Activated CD4-positive, alpha-beta memory T cell treated with anti-CD3 and anti-CD28 coated beads, Interleukin-2, amount 10 ng/mL, durations not matched to agents 7 days and 5 days (primary cell): ENCODE measurements around the gene PRR15. TPM values are rescaled to one million over a fixed set of nuclear protein-coding genes. Genes with fewer than 3 reads are reported as not detected.

ENCODE experiments used
- CTCF ChIA-PET: fragments of 350-600 bp; sonication (Branson Sonifier 250); formaldehyde crosslinking; loops from one replicate; lab custom pipeline; 2021; ENCODE audit warnings: antibody characterized with exemption, inconsistent platforms; lab: Charles Lee
- POLR2A ChIA-PET: fragments of 350-600 bp; sonication (Branson Sonifier 250); formaldehyde crosslinking; loops from one replicate; lab custom pipeline; 2021; ENCODE audit warnings: antibody characterized with exemption; lab: Charles Lee
- DNase-seq: peaks from one replicate; pipeline ENCODE4 v3.0.0-alpha.2; 2020
- H3K27ac Mint-ChIP-seq: one replicate; pipeline ENCODE4 v1.8.0; 2021; ENCODE audit warnings: mild to moderate bottlenecking, mixed read lengths
- H3K27me3 Mint-ChIP-seq: one replicate; pipeline ENCODE4 v1.8.0; 2021; ENCODE audit warnings: mixed read lengths
- H3K36me3 Mint-ChIP-seq: one replicate; pipeline ENCODE4 v1.8.0; 2021; ENCODE audit warnings: low read depth, mixed read lengths
- H3K4me1 Mint-ChIP-seq: one replicate; pipeline ENCODE4 v1.8.0; 2021; ENCODE audit warnings: mixed read lengths
- H3K4me3 Mint-ChIP-seq: one replicate; pipeline ENCODE4 v1.8.0; 2021; ENCODE audit warnings: mild to moderate bottlenecking, mixed read lengths
- H3K9me3 Mint-ChIP-seq: one replicate; pipeline ENCODE4 v1.8.0; 2021; ENCODE audit warnings: mixed read lengths
- total RNA-seq, 2 experiments: library from RNA; stranded (reverse); gene quantifications; one replicate each; pipeline ENCODE4 v1.2.3, GENCODE V29; 2021

PRR15 gene
- total RNA-seq, 2 experiments from 2014 or later: not detected

DNA sequence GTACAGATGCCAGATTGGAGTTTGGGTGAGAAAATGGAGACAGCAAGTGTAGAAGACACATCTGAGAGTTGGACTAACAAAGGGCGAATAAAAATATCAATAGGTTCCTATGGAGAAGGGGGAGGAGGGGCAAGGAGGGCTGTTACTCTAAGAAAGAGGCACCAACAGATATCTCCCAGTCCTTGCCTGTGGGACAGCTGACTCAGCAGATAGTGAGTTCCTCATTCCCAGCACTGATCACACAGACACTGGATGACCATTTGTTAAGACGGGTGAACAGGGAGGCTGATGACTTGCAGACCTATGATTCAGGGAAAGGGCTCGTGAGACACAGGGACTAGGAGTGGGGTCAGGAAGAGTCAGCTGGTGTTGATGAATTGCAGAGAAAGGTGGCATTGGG is 5.7 kb upstream of the PRR15 start:
- no peaks in the 10 kb centered on the region for H3K4me1 Mint-ChIP-seq
- H3K27me3 Mint-ChIP-seq: peaks cover 32% of the 10 kb centered on the region
- POLR2A ChIA-PET: no interaction called here
- CTCF ChIA-PET: no interaction called here
- DNase-seq: no peak
- no peaks in the 10 kb centered on the region for H3K36me3 Mint-ChIP-seq
- H3K9me3 Mint-ChIP-seq: no peaks in the 10 kb centered on the region
- H3K27ac Mint-ChIP-seq: no peak overlapping the region
- no peak overlapping the region for H3K4me3 Mint-ChIP-seq

DNA sequence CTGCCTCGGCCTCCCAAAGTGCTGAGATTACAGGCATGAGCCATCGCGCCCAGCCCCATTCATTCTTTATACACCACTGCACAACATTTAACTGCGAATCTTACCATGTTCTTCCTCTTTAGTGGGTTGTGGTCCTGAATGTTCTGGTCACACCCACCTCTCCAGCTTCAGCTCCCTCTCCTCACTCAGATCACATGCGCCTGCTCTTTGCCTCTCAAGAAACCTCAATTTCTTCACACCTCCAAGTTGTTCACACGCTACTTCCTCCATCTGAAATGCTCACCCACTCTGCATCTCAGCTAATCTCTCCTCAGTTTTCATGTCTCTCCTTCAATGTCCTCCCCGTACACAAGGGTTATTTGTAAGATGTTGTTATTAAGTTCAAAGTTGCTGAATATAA is 2.4 kb upstream of the PRR15 start:
- ChIA-PET POLR2A (no interaction called here), CTCF (no interaction called here)
- Mint-ChIP-seq H3K27ac (no peak overlapping the region), H3K36me3 (peaks cover 4% of the 10 kb centered on the region), H3K27me3 (peaks cover 58% of the 10 kb centered on the region), H3K4me1 (peaks cover 22% of the 10 kb centered on the region), H3K4me3 (no peak overlapping the region), H3K9me3 (no peaks in the 10 kb centered on the region)
- DNase-seq: no peak

DNA sequence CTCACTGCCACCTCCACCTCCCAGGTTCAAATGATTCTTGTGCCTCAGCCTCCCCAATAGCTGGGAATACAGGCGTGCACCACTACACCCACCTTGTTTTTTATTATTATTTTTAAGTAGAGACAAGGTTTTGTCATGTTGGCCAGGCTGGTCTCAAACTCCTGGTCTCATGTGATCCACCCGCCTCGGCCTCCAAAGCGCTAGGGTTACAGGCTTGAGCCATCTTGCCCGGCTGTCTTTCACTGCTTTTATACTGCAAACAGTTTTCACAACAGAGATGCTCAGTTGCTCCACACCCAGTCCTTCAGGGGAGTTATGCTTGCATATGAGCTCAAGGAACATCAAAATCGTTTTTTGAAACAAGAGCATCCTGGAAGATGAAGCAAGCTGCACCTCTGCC is 1.3 kb upstream of the PRR15 start:
- Mint-ChIP-seq H3K4me3 (no peak overlapping the region), H3K4me1 (peaks cover 22% of the 10 kb centered on the region), H3K36me3 (peaks cover 4% of the 10 kb centered on the region), H3K27me3 (peaks cover 67% of the 10 kb centered on the region), H3K9me3 (no peaks in the 10 kb centered on the region), H3K27ac (no peak overlapping the region)
- ChIA-PET POLR2A (no interaction called here), CTCF (no interaction called here)
- DNase-seq: no peak

DNA sequence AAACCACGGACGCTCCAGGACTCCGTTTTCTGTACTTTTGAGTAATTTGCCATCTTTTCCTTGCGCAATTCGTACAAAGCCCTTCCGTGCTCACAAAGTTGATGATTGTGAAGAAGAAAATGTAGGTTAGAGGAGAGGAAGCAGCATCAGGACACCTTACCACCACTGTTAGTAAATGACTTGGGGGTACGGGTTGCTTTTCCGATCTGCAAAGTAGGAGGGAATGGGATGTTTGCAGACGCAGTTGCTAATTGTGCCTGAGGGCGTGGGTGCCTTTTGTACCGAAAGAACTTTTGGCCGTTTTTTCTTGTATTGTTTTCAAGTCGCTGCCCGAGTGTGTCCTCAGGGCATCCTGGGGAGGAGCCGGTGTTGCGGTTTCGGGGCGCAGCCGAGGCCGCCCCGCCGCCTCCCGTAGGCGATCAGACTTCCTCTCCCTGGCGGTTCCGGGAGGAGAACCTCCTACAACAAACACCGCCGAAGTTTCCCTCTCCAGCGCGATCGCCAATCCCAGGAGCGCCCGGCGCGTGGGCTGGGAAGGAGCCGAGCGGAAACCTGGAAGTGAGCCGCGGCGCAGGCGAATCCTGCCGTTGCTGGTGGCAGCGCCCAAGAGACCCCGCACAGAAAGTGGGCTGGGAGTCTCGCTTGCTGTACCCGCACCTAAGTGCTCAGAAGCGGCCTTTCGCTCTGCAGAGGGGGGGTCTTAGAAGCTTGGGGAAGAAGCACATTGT is 1.0 kb downstream of the PRR15 start:
- POLR2A ChIA-PET: no interaction called here
- peak overlapping the region; percentile 62 for H3K4me3 Mint-ChIP-seq

DNA sequence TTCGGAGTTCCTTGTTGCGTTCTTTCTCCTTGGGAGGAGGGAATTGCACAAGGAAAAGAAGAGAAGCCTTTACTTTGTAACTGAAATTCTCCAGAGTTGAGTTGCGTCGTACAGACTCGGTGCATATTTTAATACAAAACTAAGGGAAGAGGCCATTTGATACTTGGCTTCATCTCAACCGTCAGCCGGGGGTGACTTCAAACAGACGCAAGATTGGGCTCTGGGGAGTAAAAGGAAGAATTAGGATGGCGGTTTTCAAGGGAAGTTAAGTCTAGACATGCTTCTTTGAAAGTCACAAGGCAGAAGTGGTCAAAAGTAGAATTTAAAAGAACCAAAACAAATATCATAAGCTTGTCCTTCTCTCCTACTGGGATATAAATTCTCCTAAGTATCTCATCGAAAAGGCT is 1.6 kb downstream of the PRR15 start:
- ChIA-PET CTCF (no interaction called here), POLR2A (no interaction called here)
- no peak overlapping the region for H3K27ac Mint-ChIP-seq
- peaks cover 70% of the 10 kb centered on the region for H3K27me3 Mint-ChIP-seq
- DNase-seq: no peak
- peaks cover 22% of the 10 kb centered on the region for H3K4me1 Mint-ChIP-seq
- H3K9me3 Mint-ChIP-seq: no peaks in the 10 kb centered on the region
- peaks cover 4% of the 10 kb centered on the region for H3K36me3 Mint-ChIP-seq
- peak overlapping the region; percentile 18 for H3K4me3 Mint-ChIP-seq

More for the DNA sequence above, 1.0 kb downstream of the PRR15 start:
- Mint-ChIP-seq H3K4me1 (peaks cover 22% of the 10 kb centered on the region), H3K27ac (no peak overlapping the region), H3K27me3 (peaks cover 68% of the 10 kb centered on the region), H3K9me3 (no peaks in the 10 kb centered on the region), H3K36me3 (peaks cover 4% of the 10 kb centered on the region)
- no peak for DNase-seq
- CTCF ChIA-PET: no interaction called here

DNA sequence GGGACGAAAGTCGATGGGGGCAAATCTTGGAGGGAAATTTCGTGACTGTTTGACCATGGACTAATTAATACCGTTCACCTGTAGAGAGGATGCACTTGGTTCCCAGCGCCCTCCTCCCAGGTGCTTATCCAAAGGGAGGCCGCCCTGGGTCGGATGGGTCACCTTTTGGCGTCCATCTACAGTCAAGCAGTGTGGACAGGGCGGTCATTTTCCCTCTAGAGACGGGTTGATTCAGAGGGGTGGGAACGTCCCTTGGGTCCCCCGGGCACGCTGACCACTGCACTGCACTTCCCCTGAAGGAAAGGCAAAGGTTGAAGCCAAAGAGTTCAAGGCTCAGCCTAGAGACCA is 2.0 kb downstream of the PRR15 start:
- no peak for DNase-seq
- Mint-ChIP-seq H3K36me3 (peaks cover 4% of the 10 kb centered on the region), H3K9me3 (no peaks in the 10 kb centered on the region), H3K27me3 (peaks cover 69% of the 10 kb centered on the region), H3K4me1 (peaks cover 22% of the 10 kb centered on the region), H3K4me3 (peak overlapping the region; percentile 18), H3K27ac (no peak overlapping the region)
- ChIA-PET CTCF (no interaction called here), POLR2A (no interaction called here)

DNA sequence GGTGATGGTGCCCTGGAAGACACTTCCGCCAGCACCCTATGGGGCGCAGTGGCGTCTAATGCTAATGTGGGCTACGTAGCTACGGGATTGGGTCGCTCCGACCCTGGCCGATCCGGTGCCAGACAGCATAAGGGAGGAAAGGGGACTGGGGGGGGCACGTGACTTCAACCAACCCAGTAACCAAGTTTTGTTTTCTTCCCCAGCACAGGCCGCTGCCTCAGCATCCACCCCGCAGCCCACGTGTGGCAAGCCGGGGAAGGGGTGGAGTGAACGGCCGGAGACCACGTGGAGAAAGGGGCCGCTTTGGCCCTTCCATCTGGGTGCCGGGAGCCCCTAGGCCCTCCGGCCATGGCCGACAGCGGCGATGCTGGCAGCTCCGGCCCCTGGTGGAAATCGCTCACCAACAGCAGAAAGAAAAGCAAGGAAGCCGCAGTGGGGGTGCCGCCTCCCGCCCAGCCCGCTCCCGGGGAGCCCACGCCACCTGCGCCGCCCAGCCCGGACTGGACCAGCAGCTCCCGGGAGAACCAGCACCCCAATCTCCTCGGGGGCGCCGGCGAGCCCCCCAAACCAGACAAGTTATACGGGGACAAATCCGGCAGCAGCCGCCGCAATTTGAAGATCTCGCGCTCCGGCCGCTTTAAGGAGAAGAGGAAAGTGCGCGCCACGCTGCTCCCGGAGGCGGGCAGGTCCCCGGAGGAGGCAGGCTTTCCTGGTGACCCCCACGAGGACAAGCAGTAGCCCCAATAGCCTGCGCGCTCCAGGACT is 2.5 kb downstream of the PRR15 start:
- Mint-ChIP-seq H3K36me3 (peaks cover 4% of the 10 kb centered on the region), H3K4me1 (peaks cover 22% of the 10 kb centered on the region), H3K27ac (no peak overlapping the region), H3K9me3 (no peaks in the 10 kb centered on the region), H3K4me3 (no peak overlapping the region), H3K27me3 (peaks cover 69% of the 10 kb centered on the region)
- POLR2A ChIA-PET: no interaction called here
- DNase-seq: no peak
- CTCF ChIA-PET: no interaction called here

DNA sequence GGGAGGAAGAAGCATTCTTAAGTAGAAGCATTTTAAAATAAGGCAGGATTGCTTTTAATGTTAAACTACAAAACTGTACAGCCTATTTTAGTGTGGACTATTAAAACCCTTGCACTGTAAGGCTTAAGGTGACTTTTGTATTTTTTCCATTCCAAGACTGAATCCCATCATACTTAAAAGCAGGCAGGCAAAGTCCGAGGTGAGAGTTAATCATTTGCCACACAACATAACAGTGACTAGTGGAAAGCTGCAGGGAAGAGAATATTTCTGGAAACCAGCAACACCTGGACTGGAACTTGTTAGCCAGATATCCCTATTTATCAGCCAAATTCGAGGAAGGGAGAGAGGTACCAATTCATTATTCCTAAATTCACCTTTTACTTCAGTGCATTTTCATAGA is 3.5 kb downstream of the PRR15 start:
- no peak for DNase-seq
- ChIA-PET CTCF (no interaction called here), POLR2A (no interaction called here)
- peaks cover 4% of the 10 kb centered on the region for H3K36me3 Mint-ChIP-seq
- peaks cover 64% of the 10 kb centered on the region for H3K27me3 Mint-ChIP-seq
- H3K9me3 Mint-ChIP-seq: no peaks in the 10 kb centered on the region
- peaks cover 22% of the 10 kb centered on the region for H3K4me1 Mint-ChIP-seq
- no peak overlapping the region for H3K4me3 Mint-ChIP-seq
- H3K27ac Mint-ChIP-seq: no peak overlapping the region

DNA sequence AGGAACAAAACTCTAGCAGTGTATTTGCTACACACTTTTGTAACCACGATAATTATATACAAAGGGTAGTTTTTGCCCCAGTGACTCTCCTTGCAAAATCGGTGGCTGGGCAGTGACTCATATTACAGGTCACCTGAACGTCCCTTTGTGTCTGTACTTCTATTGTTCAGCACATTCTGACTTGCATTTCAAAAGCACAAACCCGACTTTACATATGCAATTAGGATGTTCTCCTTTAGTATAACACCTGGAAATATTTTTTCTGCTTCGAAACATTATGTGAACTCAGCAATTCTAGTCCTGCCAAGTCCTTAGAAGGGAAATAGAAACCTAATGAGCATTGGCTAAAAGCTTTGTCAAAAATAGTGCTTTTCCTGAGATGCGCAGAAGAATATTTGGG is 6.0 kb downstream of the PRR15 start:
- H3K4me1 Mint-ChIP-seq: peaks cover 12% of the 10 kb centered on the region
- CTCF ChIA-PET: no interaction called here
- peaks cover under 1% of the 10 kb centered on the region for H3K36me3 Mint-ChIP-seq
- H3K27ac Mint-ChIP-seq: no peak overlapping the region
- no peak for DNase-seq
- no peak overlapping the region for H3K4me3 Mint-ChIP-seq
- H3K27me3 Mint-ChIP-seq: peaks cover 55% of the 10 kb centered on the region
- POLR2A ChIA-PET: no interaction called here
- H3K9me3 Mint-ChIP-seq: no peaks in the 10 kb centered on the region

DNA sequence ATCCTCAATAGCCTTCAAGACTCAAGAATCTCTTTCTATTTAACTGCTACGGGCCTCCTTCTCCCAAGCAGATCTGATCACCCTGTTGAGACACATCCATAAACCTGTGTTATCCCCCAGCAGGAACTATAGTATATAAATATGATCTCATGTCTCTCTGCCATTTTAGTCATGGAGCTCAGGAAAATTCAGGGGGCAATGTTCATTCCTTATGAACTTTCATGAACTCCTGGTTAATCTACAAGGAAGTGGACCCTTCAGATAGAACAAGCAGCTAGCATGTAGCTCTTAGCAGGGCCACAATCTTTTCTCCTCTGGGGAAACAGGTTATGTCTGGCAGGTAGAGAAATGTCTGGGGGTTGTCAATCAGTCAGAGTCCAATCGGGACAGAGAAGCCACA is 8.9 kb downstream of the PRR15 start:
- Mint-ChIP-seq H3K4me3 (no peak overlapping the region), H3K27me3 (peaks cover 30% of the 10 kb centered on the region), H3K4me1 (no peaks in the 10 kb centered on the region), H3K36me3 (no peaks in the 10 kb centered on the region), H3K9me3 (peaks cover 5% of the 10 kb centered on the region), H3K27ac (no peak overlapping the region)
- no peak for DNase-seq
- ChIA-PET CTCF (no interaction called here), POLR2A (no interaction called here)

DNA sequence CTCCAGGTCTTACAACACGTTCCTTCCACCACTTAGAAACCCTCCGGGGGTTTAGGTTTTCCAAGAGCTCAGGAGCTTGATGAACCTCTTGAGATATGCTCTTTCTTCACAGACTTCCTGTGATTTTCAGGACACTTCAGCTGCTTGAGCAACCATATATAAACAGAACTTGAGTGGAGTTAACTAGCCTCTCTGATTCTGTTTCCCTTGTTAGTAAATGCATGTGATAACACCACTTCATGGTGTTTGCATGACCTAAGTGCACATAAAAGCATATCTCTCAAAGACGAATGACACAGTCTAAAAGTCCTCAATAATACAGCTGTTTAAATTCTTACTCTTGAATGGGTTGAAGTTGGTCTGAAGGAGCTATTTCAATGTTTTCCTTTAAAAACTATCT is 9.9 kb downstream of the PRR15 start:
- H3K36me3 Mint-ChIP-seq: no peaks in the 10 kb centered on the region
- no peak overlapping the region for H3K4me3 Mint-ChIP-seq
- ChIA-PET POLR2A (no interaction called here), CTCF (no interaction called here)
- H3K27ac Mint-ChIP-seq: no peak overlapping the region
- H3K9me3 Mint-ChIP-seq: peaks cover 10% of the 10 kb centered on the region
- H3K4me1 Mint-ChIP-seq: no peaks in the 10 kb centered on the region
- H3K27me3 Mint-ChIP-seq: peaks cover 24% of the 10 kb centered on the region
- no peak for DNase-seq

DNA sequence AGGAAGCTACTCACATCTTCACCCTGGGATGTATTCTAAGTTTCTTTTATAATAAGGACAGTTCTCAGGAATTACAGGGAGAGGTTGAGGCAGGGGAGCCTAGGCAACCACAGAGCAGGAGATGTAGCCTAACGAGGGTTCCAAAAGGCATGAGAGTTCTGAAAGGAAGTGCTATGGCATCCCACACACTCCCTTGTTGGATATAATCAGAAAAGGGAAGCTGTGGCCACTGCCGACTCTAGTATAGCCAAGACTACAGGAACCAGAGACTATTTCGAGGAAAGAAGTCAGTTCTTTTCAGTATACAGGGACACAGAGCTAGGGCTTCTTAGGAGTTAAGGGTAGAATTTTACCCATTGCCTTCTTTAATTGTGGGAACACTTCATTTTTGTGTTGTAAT is 11.0 kb downstream of the PRR15 start:
- peaks cover 17% of the 10 kb centered on the region for H3K27me3 Mint-ChIP-seq
- no peaks in the 10 kb centered on the region for H3K4me1 Mint-ChIP-seq
- H3K27ac Mint-ChIP-seq: no peak overlapping the region
- no peak for DNase-seq
- ChIA-PET CTCF (no interaction called here), POLR2A (no interaction called here)
- H3K4me3 Mint-ChIP-seq: no peak overlapping the region
- peaks cover 10% of the 10 kb centered on the region for H3K9me3 Mint-ChIP-seq
- no peaks in the 10 kb centered on the region for H3K36me3 Mint-ChIP-seq

DNA sequence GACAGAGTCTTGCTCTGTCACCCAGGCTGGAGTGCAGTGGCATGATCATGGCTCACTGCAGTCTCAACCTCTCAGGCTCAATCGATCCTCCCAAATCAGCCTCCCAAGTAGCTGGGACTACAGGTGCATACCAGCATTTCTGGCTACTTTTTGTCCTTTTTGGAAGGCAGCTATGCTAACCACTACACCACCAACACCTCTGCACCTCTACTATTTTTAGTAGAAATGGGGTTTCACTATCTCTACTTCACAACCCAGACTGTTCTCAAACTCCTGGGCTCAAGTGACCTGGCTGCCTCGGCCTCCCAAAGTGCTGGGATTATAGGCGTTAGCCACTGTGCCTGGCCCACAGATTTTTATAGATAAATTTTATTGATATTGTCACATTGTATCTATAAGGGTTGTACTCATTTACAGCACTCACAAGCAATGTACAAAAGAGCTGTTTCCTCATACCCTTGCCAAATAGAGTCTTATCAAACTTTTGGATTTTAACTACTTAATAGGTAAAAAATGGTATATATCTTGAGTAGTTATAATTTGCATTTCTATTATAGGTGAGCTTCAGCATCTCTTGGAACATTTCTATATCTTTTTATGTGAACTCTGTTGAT is 23.7 kb downstream of the PRR15 start:
- Mint-ChIP-seq H3K27me3 (no peaks in the 10 kb centered on the region), H3K36me3 (no peaks in the 10 kb centered on the region), H3K9me3 (no peaks in the 10 kb centered on the region), H3K27ac (no peak overlapping the region), H3K4me1 (peaks cover 8% of the 10 kb centered on the region), H3K4me3 (no peak overlapping the region)
- POLR2A ChIA-PET: no interaction called here
- no peak for DNase-seq
- CTCF ChIA-PET: interaction anchor here (0.9 kb wide), 1 partner anchor 11 kb away, joined by 3 read pairs; no protein-coding TSS in a partner anchor
